IMR-90 (cell line): ENCODE results near the gene BRINP3. TPM values are rescaled to one million over a fixed set of nuclear protein-coding genes. Genes with fewer than 3 reads are reported as not detected.

Source experiments
- ATAC-seq: fragments of 200-7000 bp; cut with Tn5 transposase; 2 replicates; pipeline ENCODE4 v1.9.1; 2020; ENCODE audit warnings: low read depth, mild to moderate bottlenecking, moderate library complexity
- BruUV-seq: library from RNA; stranded (reverse); fragments of 400-500 nt; replicated peaks from 2 replicates; lab custom pipeline; 2021; lab: Mats Ljungman, UMichigan
- CTCF ChIA-PET: fragments of 300-600 bp; formaldehyde crosslinking; extraction: SDS; loops from one replicate; lab custom pipeline; 2021; ENCODE audit warnings: antibody characterized with exemption; lab: Yijun Ruan, JAX
- POLR2A ChIA-PET: fragments of 300-600 bp; sonication (Branson Sonifier 250); formaldehyde crosslinking; loops from one replicate; lab custom pipeline; 2022; ENCODE audit warnings: antibody characterized with exemption; ENCODE audit not compliant: unreplicated experiment; lab: Charles Lee
- DNase-seq: peaks from one replicate; pipeline ENCODE4 v3.0.0; 2013
- H2AFZ ChIP-seq: replicated peaks from 2 replicates; pipeline ENCODE3; 2013; ENCODE audit warnings: low read length, mild to moderate bottlenecking; ENCODE audit not compliant: poor library complexity
- H2AK5ac ChIP-seq: 2 replicates; pipeline ENCODE4 v1.6.1; 2013; ENCODE audit warnings: low read depth, low read length, inconsistent platforms
- H2AK9ac ChIP-seq: replicated peaks from 2 replicates; pipeline ENCODE3; 2013; ENCODE audit warnings: mild to moderate bottlenecking, low read depth, low read length, moderate library complexity; ENCODE audit not compliant: poor library complexity
- H2BK120ac ChIP-seq: 2 replicates; pipeline ENCODE4 v1.6.1; 2013; ENCODE audit warnings: low read depth, low read length, inconsistent platforms
- H2BK15ac ChIP-seq: 3 replicates; pipeline ENCODE4 v1.6.1; 2013; ENCODE audit warnings: low read depth, low read length, inconsistent platforms
- H2BK20ac ChIP-seq: 2 replicates; pipeline ENCODE4 v1.6.1; 2013; ENCODE audit warnings: low read depth, mild to moderate bottlenecking, inconsistent platforms, low read length, moderate library complexity
- H2BK5ac ChIP-seq: 2 replicates; pipeline ENCODE4 v1.6.1; 2013; ENCODE audit warnings: mild to moderate bottlenecking, low read depth, low read length, inconsistent platforms; ENCODE audit not compliant: poor library complexity, severe bottlenecking
- H3K14ac ChIP-seq: replicated peaks from 2 replicates; pipeline ENCODE4 v1.6.1; 2013; ENCODE audit warnings: low read depth, low read length, inconsistent platforms
- H3K18ac ChIP-seq: 2 replicates; pipeline ENCODE4 v1.6.1; 2013; ENCODE audit warnings: low read depth, low read length, control low read depth
- H3K23ac ChIP-seq: 2 replicates; pipeline ENCODE4 v1.6.1; 2013; ENCODE audit warnings: low read depth, low read length, inconsistent platforms
- H3K27ac ChIP-seq: 2 replicates; pipeline ENCODE4 v1.5.1; 2013; ENCODE audit warnings: mild to moderate bottlenecking, control low read depth, low read length; ENCODE audit not compliant: insufficient read depth
- H3K27me3 ChIP-seq: 2 replicates; pipeline ENCODE4 v1.6.1; 2013; ENCODE audit warnings: low read length; ENCODE audit not compliant: control insufficient read depth, insufficient read depth
- H3K36me3 ChIP-seq: 2 replicates; pipeline ENCODE4 v1.6.1; 2013; ENCODE audit warnings: low read length, mixed read lengths; ENCODE audit not compliant: control insufficient read depth, insufficient read depth
- H3K4ac ChIP-seq: 2 replicates; pipeline ENCODE4 v1.6.1; 2013; ENCODE audit warnings: low read depth, low read length, inconsistent platforms
- H3K4me1 ChIP-seq: 2 replicates; pipeline ENCODE4 v1.6.1; 2013; ENCODE audit warnings: low read length, mixed read lengths; ENCODE audit not compliant: control insufficient read depth, insufficient read depth
- H3K4me2 ChIP-seq: 2 replicates; pipeline ENCODE4 v1.6.1; 2013; ENCODE audit warnings: low read depth, mild to moderate bottlenecking, control low read depth, low read length, moderate library complexity
- H3K4me3 ChIP-seq: 2 replicates; pipeline ENCODE4 v1.5.1; 2013; ENCODE audit warnings: low read depth, mild to moderate bottlenecking, control low read depth, low read length, moderate library complexity; ENCODE audit not compliant: insufficient read depth
- H3K56ac ChIP-seq: 2 replicates; pipeline ENCODE4 v1.6.1; 2013; ENCODE audit warnings: low read length, inconsistent platforms; ENCODE audit not compliant: insufficient read depth; ENCODE audit errors: extremely low read depth
- H3K79me1 ChIP-seq, 2 experiments: 2 replicates each; pipeline ENCODE4 v1.6.1; 2013; ENCODE audit warnings: low read length in 2 of 2, inconsistent platforms in 1 of 2, low read depth in 1 of 2
- H3K9ac ChIP-seq: 2 replicates; pipeline ENCODE4 v1.6.1; 2013; ENCODE audit warnings: low read depth, low read length, control low read depth
- H3K9me1 ChIP-seq: 2 replicates; pipeline ENCODE4 v1.6.1; 2013; ENCODE audit warnings: low read length, inconsistent platforms; ENCODE audit not compliant: insufficient read depth
- H3K9me3 ChIP-seq: 2 replicates; pipeline ENCODE4 v1.6.1; 2013; ENCODE audit warnings: low read length; ENCODE audit not compliant: control insufficient read depth, insufficient read depth
- H4K20me1 ChIP-seq: 2 replicates; pipeline ENCODE4 v1.6.1; 2013; ENCODE audit warnings: low read length, inconsistent platforms; ENCODE audit not compliant: insufficient read depth
- H4K5ac ChIP-seq: 2 replicates; pipeline ENCODE4 v1.6.1; 2013; ENCODE audit warnings: mild to moderate bottlenecking, low read depth, low read length, control low read depth
- H4K8ac ChIP-seq, 2 experiments: 2 replicates each; pipeline ENCODE4 v1.6.1; 2013; ENCODE audit warnings: low read depth in 2 of 2, low read length in 2 of 2, control low read depth in 1 of 2, inconsistent platforms in 1 of 2
- H4K91ac ChIP-seq: 2 replicates; pipeline ENCODE4 v1.6.1; 2013; ENCODE audit warnings: low read depth, low read length, inconsistent platforms; ENCODE audit not compliant: insufficient read depth
- CEBPB ChIP-seq: IDR thresholded peaks from 2 replicates; pipeline ENCODE4 v1.6.1; 2012; ENCODE audit warnings: low read depth, low read length, improper control_type of control experiment
- CHD1 ChIP-seq: IDR thresholded peaks from 2 replicates; pipeline ENCODE4 v1.6.1; 2012; ENCODE audit warnings: low read depth, low read length, improper control_type of control experiment
- FOS ChIP-seq: fragments of 150-350 bp; IDR thresholded peaks from 2 replicates; pipeline ENCODE4 v1.6.1; 2016; ENCODE audit warnings: low read depth, low read length
- MAFK ChIP-seq: IDR thresholded peaks from 2 replicates; pipeline ENCODE4 v1.6.1; 2012; ENCODE audit warnings: low read depth, low read length, improper control_type of control experiment
- MAZ ChIP-seq: IDR thresholded peaks from 2 replicates; pipeline ENCODE4 v1.6.1; 2012; ENCODE audit warnings: low read depth, mild to moderate bottlenecking, low read length, improper control_type of control experiment, moderate library complexity, borderline replicate concordance
- MXI1 ChIP-seq: IDR thresholded peaks from 2 replicates; pipeline ENCODE4 v1.6.1; 2012; ENCODE audit warnings: low read depth, mild to moderate bottlenecking, low read length, moderate library complexity, borderline replicate concordance
- NFE2L2 ChIP-seq: fragments of 150-350 bp; IDR thresholded peaks from 2 replicates; pipeline ENCODE4 v1.6.1; 2016; ENCODE audit warnings: low read depth, mild to moderate bottlenecking, low read length
- POLR2A ChIP-seq: IDR thresholded peaks from 2 replicates; pipeline ENCODE4 v1.6.1; 2012; ENCODE audit warnings: mild to moderate bottlenecking, low read depth, low read length
- RAD21 ChIP-seq: IDR thresholded peaks from 2 replicates; pipeline ENCODE4 v1.6.1; 2012; ENCODE audit warnings: low read length, improper control_type of control experiment
- RFX5 ChIP-seq: IDR thresholded peaks from 2 replicates; pipeline ENCODE4 v1.8.0; 2012; ENCODE audit warnings: low read depth, mild to moderate bottlenecking, low read length, moderate library complexity
- WGBS, 2 experiments: methylation state at CpG; one replicate each; pipeline versions ENCODE4 v1.1.5 to v1.1.7; 2013; ENCODE audit warnings: missing lambda C conversion rate in 2 of 2; ENCODE audit not compliant: insufficient read length in 1 of 2; ENCODE audit errors: extremely low coverage in 2 of 2; 5-methylcytosine and 5-hydroxymethylcytosine counted together
- dilution Hi-C: fragments of 300-500 bp; cut with HindIII; formaldehyde crosslinking; loops from one replicate; pipeline ENCODE4 v1.14.3; 2018; ENCODE audit warnings: low sequenced_read_pairs; ENCODE audit not compliant: unreplicated experiment
- in situ Hi-C: fragments of 300-500 bp; cut with MboI; formaldehyde crosslinking; loops from 3 replicates; pipeline ENCODE4 v1.14.3; 2019; ENCODE audit warnings: low sequenced_read_pairs, inconsistent platforms, mixed read lengths
- intact Hi-C: fragments of 100-400 bp; cut with micrococcal nuclease; formaldehyde crosslinking; loops from 2 replicates; pipeline ENCODE4 v1.10.0; 2022
- polyA plus RNA-seq, 3 experiments: library from polyadenylated mRNA; depleted of rRNA; stranded (reverse); fragments of >200 nt; gene quantifications; 2 replicates each; pipeline ENCODE4 v1.2.3, GENCODE V29; 2012; ENCODE audit warnings: low replicate concordance in 1 of 3
- total RNA-seq: library from RNA; depleted of rRNA; stranded (reverse); fragments of >200 nt; gene quantifications from 2 replicates; pipeline ENCODE4 v1.2.3, GENCODE V29; 2012
- TF ChIP-seq, protein P1 (sequence below): conservative IDR thresholded peaks from 2 replicates; pipeline ENCODE4 v1.5.1; 2012; ENCODE audit warnings: mild to moderate bottlenecking, low read depth, low read length, improper control_type of control experiment
- TF ChIP-seq, protein P2 (sequence below): fragments of 150-350 bp; IDR thresholded peaks from 2 replicates; pipeline ENCODE4 v1.6.1; 2016; ENCODE audit warnings: low read depth, mild to moderate bottlenecking, low read length, moderate library complexity, borderline replicate concordance
- TF ChIP-seq, protein P3 (sequence below): fragments of 150-350 bp; IDR thresholded peaks from 2 replicates; pipeline ENCODE4 v1.6.1; 2017; ENCODE audit warnings: mild to moderate bottlenecking, antibody characterized with exemption, low read length, low read depth

BRINP3 gene
- total and polyA plus RNA-seq, 2 of the 4 experiments (the other 2 are of a cell fraction) = 0.15 to 0.36 TPM

DNA sequence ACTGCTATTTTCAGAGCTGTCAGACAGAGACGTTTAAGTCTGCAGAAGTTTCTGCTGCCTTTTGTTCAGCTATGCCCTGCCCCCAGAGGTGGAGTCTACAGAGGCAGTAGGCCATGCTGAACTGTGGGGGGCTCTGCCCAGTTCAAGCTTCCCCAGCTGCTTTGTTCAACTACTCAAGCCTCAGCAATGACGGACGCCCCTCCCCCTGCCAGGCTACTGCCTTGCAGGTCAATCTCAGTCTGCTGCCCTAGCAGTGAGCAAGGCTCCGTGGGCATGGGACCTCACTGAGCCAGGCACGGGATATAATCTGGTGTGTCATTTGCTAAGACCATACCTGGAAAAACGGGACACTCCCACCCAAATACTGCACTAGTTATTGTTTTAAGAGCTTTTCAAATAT lies 219.7 kb downstream of the BRINP3 start:
- H3K27ac ChIP-seq = no peak overlapping the region
- ATAC-seq (no peak), DNase-seq (no peak)
- TF ChIP-seq MAFK (no peak), RFX5 (no peak), CEBPB (no peak), FOS (no peak), MAZ (no peak), CHD1 (no peak), MXI1 (no peak), NFE2L2 (no peak), POLR2A (no peak), RAD21 (no peak)
- TF ChIP-seq, protein P1, sequence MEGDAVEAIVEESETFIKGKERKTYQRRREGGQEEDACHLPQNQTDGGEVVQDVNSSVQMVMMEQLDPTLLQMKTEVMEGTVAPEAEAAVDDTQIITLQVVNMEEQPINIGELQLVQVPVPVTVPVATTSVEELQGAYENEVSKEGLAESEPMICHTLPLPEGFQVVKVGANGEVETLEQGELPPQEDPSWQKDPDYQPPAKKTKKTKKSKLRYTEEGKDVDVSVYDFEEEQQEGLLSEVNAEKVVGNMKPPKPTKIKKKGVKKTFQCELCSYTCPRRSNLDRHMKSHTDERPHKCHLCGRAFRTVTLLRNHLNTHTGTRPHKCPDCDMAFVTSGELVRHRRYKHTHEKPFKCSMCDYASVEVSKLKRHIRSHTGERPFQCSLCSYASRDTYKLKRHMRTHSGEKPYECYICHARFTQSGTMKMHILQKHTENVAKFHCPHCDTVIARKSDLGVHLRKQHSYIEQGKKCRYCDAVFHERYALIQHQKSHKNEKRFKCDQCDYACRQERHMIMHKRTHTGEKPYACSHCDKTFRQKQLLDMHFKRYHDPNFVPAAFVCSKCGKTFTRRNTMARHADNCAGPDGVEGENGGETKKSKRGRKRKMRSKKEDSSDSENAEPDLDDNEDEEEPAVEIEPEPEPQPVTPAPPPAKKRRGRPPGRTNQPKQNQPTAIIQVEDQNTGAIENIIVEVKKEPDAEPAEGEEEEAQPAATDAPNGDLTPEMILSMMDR = no peak
- TF ChIP-seq, protein P2, sequence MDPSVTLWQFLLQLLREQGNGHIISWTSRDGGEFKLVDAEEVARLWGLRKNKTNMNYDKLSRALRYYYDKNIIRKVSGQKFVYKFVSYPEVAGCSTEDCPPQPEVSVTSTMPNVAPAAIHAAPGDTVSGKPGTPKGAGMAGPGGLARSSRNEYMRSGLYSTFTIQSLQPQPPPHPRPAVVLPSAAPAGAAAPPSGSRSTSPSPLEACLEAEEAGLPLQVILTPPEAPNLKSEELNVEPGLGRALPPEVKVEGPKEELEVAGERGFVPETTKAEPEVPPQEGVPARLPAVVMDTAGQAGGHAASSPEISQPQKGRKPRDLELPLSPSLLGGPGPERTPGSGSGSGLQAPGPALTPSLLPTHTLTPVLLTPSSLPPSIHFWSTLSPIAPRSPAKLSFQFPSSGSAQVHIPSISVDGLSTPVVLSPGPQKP = no peak
- TF ChIP-seq, protein P3, sequence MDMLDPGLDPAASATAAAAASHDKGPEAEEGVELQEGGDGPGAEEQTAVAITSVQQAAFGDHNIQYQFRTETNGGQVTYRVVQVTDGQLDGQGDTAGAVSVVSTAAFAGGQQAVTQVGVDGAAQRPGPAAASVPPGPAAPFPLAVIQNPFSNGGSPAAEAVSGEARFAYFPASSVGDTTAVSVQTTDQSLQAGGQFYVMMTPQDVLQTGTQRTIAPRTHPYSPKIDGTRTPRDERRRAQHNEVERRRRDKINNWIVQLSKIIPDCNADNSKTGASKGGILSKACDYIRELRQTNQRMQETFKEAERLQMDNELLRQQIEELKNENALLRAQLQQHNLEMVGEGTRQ = no peak
- no peaks in the 10 kb centered on the region for H3K9me3 ChIP-seq
- H2BK20ac ChIP-seq = no peak overlapping the region
- H2AK9ac ChIP-seq = no peak overlapping the region
- WGBS, 2 experiments = no CpG with 5 or more reads among the region's 6 CpGs
- no TSS peak for BruUV-seq
- ChIA-PET CTCF (interaction anchor here (1.2 kb wide), 1 partner anchor 11 kb away, joined by 3 read pairs; no protein-coding TSS in a partner anchor), POLR2A (no interaction called here)
- no peak overlapping the region for H2BK120ac ChIP-seq
- no peak overlapping the region for H4K91ac ChIP-seq
- H2BK15ac ChIP-seq = no peak overlapping the region
- H4K8ac ChIP-seq = no peak overlapping the region
- H2BK5ac ChIP-seq = no peak overlapping the region
- H2AFZ ChIP-seq = no peak overlapping the region
- H3K18ac ChIP-seq = no peak overlapping the region
- H3K14ac ChIP-seq = no peak overlapping the region
- H3K4ac ChIP-seq = no peak overlapping the region
- H3K56ac ChIP-seq = no peak overlapping the region
- H3K4me1 ChIP-seq = no peaks in the 10 kb centered on the region
- H3K23ac ChIP-seq = no peak overlapping the region
- in situ Hi-C loops (no loop called here), dilution Hi-C loops (no loop called here), intact Hi-C loops (no loop called here)
- H2AK5ac ChIP-seq = no peak overlapping the region
- H3K4me3 ChIP-seq = no peak overlapping the region
- no peaks in the 10 kb centered on the region for H3K27me3 ChIP-seq
- no peak overlapping the region for H3K4me2 ChIP-seq
- no peaks in the 10 kb centered on the region for H4K20me1 ChIP-seq
- no peaks in the 10 kb centered on the region for H3K36me3 ChIP-seq
- H3K9ac ChIP-seq = no peak overlapping the region
- H4K5ac ChIP-seq = no peak overlapping the region
- no peaks in the 10 kb centered on the region for H3K9me1 ChIP-seq
- H3K79me1 ChIP-seq = no peaks in the 10 kb centered on the region
